ENCODE results near the gene FHIT.

FHIT gene

GRCh38 chr3:61008153-61008997 lies 242.9 kb downstream of the FHIT start:
- H3K9me2 ChIP-seq (replicated peaks; ENCODE audit: insufficient read depth, low read length) = no peaks in the 10 kb centered on the region
- H3K36me3 ChIP-seq (ENCODE audit: low read length) = no peaks in the 10 kb centered on the region
- no peak overlapping the region for H3K4me3 ChIP-seq (ENCODE audit: insufficient read depth, low read length, poor library complexity, severe bottlenecking)
- no peak for TF ChIP-seq EZH2phosphoT487 (conservative IDR thresholded peaks at IDR 0.05; ENCODE audit: low read length)
- H2AFZ ChIP-seq (ENCODE audit: low read depth, low read length, severe bottlenecking) = peak overlapping the region; percentile 28
- no peaks in the 10 kb centered on the region for H4K20me1 ChIP-seq (ENCODE audit: low read depth, low read length)
- H3K4me2 ChIP-seq (ENCODE audit: low read depth, low read length, poor library complexity, severe bottlenecking) = no peak overlapping the region
- H3K79me2 ChIP-seq (ENCODE audit: insufficient read depth, low read length) = no peaks in the 10 kb centered on the region
- no peak overlapping the region for H3K27ac ChIP-seq (ENCODE audit: low read depth, low read length)
- H3F3A ChIP-seq (ENCODE audit: insufficient read depth) = no peaks in the 10 kb centered on the region
- no peak overlapping the region for H3K9ac ChIP-seq (ENCODE audit: low read length)
- H3K9me3 ChIP-seq (ENCODE audit: insufficient read depth, low read length) = no peaks in the 10 kb centered on the region
- no peaks in the 10 kb centered on the region for H3K27me3 ChIP-seq (ENCODE audit: low read length)

GRCh38 chr3:61005591-61005990 lies 245.7 kb downstream of the FHIT start:
- TF ChIP-seq EZH2phosphoT487 (conservative IDR thresholded peaks at IDR 0.05; ENCODE audit: low read length) (no peak), CTCF (IDR thresholded peaks at IDR 0.05; ENCODE audit: insufficient read depth, low read length, poor library complexity, severe bottlenecking) (no peak)
- Histone ChIP-seq H3K27me3 (ENCODE audit: low read length) (no peaks in the 10 kb centered on the region), H3K79me2 (ENCODE audit: insufficient read depth, low read length) (no peaks in the 10 kb centered on the region), H3K4me3 (ENCODE audit: insufficient read depth, low read length, poor library complexity, severe bottlenecking) (no peak overlapping the region), H3K9me3 (ENCODE audit: insufficient read depth, low read length) (no peaks in the 10 kb centered on the region), H3K9ac (ENCODE audit: low read length) (no peak overlapping the region), H3K4me2 (ENCODE audit: low read depth, low read length, poor library complexity, severe bottlenecking) (no peak overlapping the region), H4K20me1 (ENCODE audit: low read depth, low read length) (no peaks in the 10 kb centered on the region), H3F3A (ENCODE audit: insufficient read depth) (no peaks in the 10 kb centered on the region), H3K36me3 (ENCODE audit: low read length) (no peaks in the 10 kb centered on the region), H3K9me2 (replicated peaks; ENCODE audit: insufficient read depth, low read length) (no peaks in the 10 kb centered on the region), H2AFZ (ENCODE audit: low read depth, low read length, severe bottlenecking) (no peak overlapping the region), H3K27ac (ENCODE audit: low read depth, low read length) (no peak overlapping the region)

- Histone ChIP-seq H3K9ac (ENCODE audit: low read length) (no peak overlapping the region), H3K36me3 (ENCODE audit: low read length) (no peaks in the 10 kb centered on the region), H3K27me3 (ENCODE audit: low read length) (no peaks in the 10 kb centered on the region), H4K20me1 (ENCODE audit: low read depth, low read length) (no peaks in the 10 kb centered on the region), H3K4me3 (ENCODE audit: insufficient read depth, low read length, poor library complexity, severe bottlenecking) (no peak overlapping the region), H3K27ac (ENCODE audit: low read depth, low read length) (no peak overlapping the region), H3K4me2 (ENCODE audit: low read depth, low read length, poor library complexity, severe bottlenecking) (no peak overlapping the region), H2AFZ (ENCODE audit: low read depth, low read length, severe bottlenecking) (no peak overlapping the region), H3K9me2 (replicated peaks; ENCODE audit: insufficient read depth, low read length) (no peaks in the 10 kb centered on the region), H3F3A (ENCODE audit: insufficient read depth) (no peaks in the 10 kb centered on the region), H3K9me3 (ENCODE audit: insufficient read depth, low read length) (no peaks in the 10 kb centered on the region), H3K79me2 (ENCODE audit: insufficient read depth, low read length) (no peaks in the 10 kb centered on the region)
- TF ChIP-seq EZH2phosphoT487 (conservative IDR thresholded peaks at IDR 0.05; ENCODE audit: low read length) (no peak), CTCF (IDR thresholded peaks at IDR 0.05; ENCODE audit: insufficient read depth, low read length, poor library complexity, severe bottlenecking) (no peak)
Measured at GRCh38 chr3:60998858-60999257, 252.4 kb downstream of the FHIT start.

- Histone ChIP-seq H3K27me3 (ENCODE audit: low read length) (no peaks in the 10 kb centered on the region), H3F3A (ENCODE audit: insufficient read depth) (no peaks in the 10 kb centered on the region), H3K4me3 (ENCODE audit: insufficient read depth, low read length, poor library complexity, severe bottlenecking) (no peak overlapping the region), H3K36me3 (ENCODE audit: low read length) (no peaks in the 10 kb centered on the region), H3K79me2 (ENCODE audit: insufficient read depth, low read length) (no peaks in the 10 kb centered on the region), H3K9me3 (ENCODE audit: insufficient read depth, low read length) (no peaks in the 10 kb centered on the region), H3K27ac (ENCODE audit: low read depth, low read length) (no peak overlapping the region), H3K9ac (ENCODE audit: low read length) (no peak overlapping the region), H2AFZ (ENCODE audit: low read depth, low read length, severe bottlenecking) (no peak overlapping the region), H4K20me1 (ENCODE audit: low read depth, low read length) (no peaks in the 10 kb centered on the region), H3K4me2 (ENCODE audit: low read depth, low read length, poor library complexity, severe bottlenecking) (no peak overlapping the region), H3K9me2 (replicated peaks; ENCODE audit: insufficient read depth, low read length) (no peaks in the 10 kb centered on the region)
- no peak for TF ChIP-seq EZH2phosphoT487 (conservative IDR thresholded peaks at IDR 0.05; ENCODE audit: low read length)
- TF ChIP-seq CTCF (IDR thresholded peaks at IDR 0.05; ENCODE audit: insufficient read depth, low read length, poor library complexity, severe bottlenecking) = no peak
Measured at GRCh38 chr3:60992395-60992794, 258.9 kb downstream of the FHIT start.
